Transverse colon (tissue), 4 donors: ENCODE measurements around the gene PKN1. TPM values are rescaled to one million over a fixed set of nuclear protein-coding genes. Genes with fewer than 3 reads are reported as not detected.

ENCODE experiments used
- DNase-seq: peaks from one replicate; pipeline ENCODE4 v3.0.0-alpha.2; 2019
- H3K27ac ChIP-seq, 4 donors: fragments of 200-600 bp; sonication (generic); 2 replicates each; pipeline ENCODE4 v1.5.1; 2016 to 2018; ENCODE audit warnings: inconsistent platforms in 4 of 4
- H3K27me3 ChIP-seq: fragments of 200-600 bp; sonication (generic); 2 replicates; pipeline ENCODE4 v1.5.1; 2017; ENCODE audit warnings: inconsistent platforms
- H3K36me3 ChIP-seq, 4 donors: fragments of 200-600 bp; sonication (generic); 2 replicates each; pipeline ENCODE4 v1.5.1; 2017 to 2019; ENCODE audit warnings: inconsistent platforms in 4 of 4
- H3K4me1 ChIP-seq, 4 donors: fragments of 200-600 bp; sonication (generic); 2 replicates each; pipeline ENCODE4 v1.5.1; 2017 to 2020; ENCODE audit warnings: inconsistent platforms in 4 of 4
- H3K4me3 ChIP-seq, 4 donors: fragments of 200-600 bp; sonication (generic); 1 replicate in 1 of 4; 2 replicates in 3 of 4; pipeline versions ENCODE4 v1.5.1 to v1.6.1; 2017 to 2019; ENCODE audit warnings: inconsistent platforms in 4 of 4
- H3K9me3 ChIP-seq, 2 donors: fragments of 200-600 bp; sonication (generic); 2 replicates each; pipeline ENCODE4 v1.5.1; 2017 to 2019; ENCODE audit warnings: inconsistent platforms in 2 of 2
- CTCF ChIP-seq, 5 experiments: fragments of 200-600 bp in 3 of 5; fragments of 450-650 bp in 2 of 5; sonication (generic) in 3 of 5; IDR thresholded peaks; 1 replicate in 2 of 5; 2 replicates in 3 of 5; pipeline ENCODE4 v1.5.1; 2016 to 2017; ENCODE audit warnings: antibody characterized with exemption in 5 of 5, inconsistent platforms in 3 of 5, mild to moderate bottlenecking in 2 of 5, moderate library complexity in 1 of 5
- EP300 ChIP-seq: sonication (generic); formaldehyde crosslinking; IDR thresholded peaks from one replicate; pipeline ENCODE4 v1.6.1; 2017; ENCODE audit warnings: antibody characterized with exemption, low read depth
- POLR2A ChIP-seq: fragments of 450-650 bp; IDR thresholded peaks from one replicate; pipeline ENCODE4 v1.6.1; 2016; ENCODE audit warnings: antibody characterized with exemption, mild to moderate bottlenecking, moderate library complexity
- POLR2AphosphoS5 ChIP-seq, 3 donors: sonication (generic); formaldehyde crosslinking; IDR thresholded peaks; one replicate each; pipeline ENCODE4 v1.6.1; 2016; ENCODE audit warnings: antibody characterized with exemption in 3 of 3
- WGBS, 2 donors: methylation state at CpG; one replicate each; pipeline ENCODE4 v1.1.5; 2018; ENCODE audit warnings: low coverage in 1 of 2; 5-methylcytosine and 5-hydroxymethylcytosine counted together
- in situ Hi-C, 4 donors: fragments of 200-750 bp; cut with MboI; loops; one replicate each; pipeline versions ENCODE4 v1.15.0 to v1.15.1; 2017; ENCODE audit warnings: low sequenced_read_pairs in 3 of 4, low pct_ligation_motif_present in 1 of 4, low pct_unique_long_range_greater_than_20kb in 1 of 4
- intact Hi-C: fragments of 100-400 bp; cut with DNase I; formaldehyde crosslinking; loops from one replicate; pipeline ENCODE4 v1.15.1; 2023; ENCODE audit warnings: low total_unique reads
- total RNA-seq, 4 donors: library from RNA; depleted of rRNA; stranded (reverse); fragments of >200 nt; gene quantifications; one replicate each; pipeline ENCODE4 v1.1.0, GENCODE V29; 2016

PKN1 gene
- total RNA-seq, 4 donors from 2014 or later: 29.1 to 129 (median 55.0) TPM

- H3K4me1 ChIP-seq: peaks cover 25 to 61% (median 46%) of the 10 kb centered on the region in 4 donors
Measured at GRCh38 chr19:14495672-14496028, 62.5 kb downstream of the PKN1 start.

GRCh38 chr19:14496029-14496833 is 63.1 kb downstream of the PKN1 start, which contains the start of gene GIPC1:
Gene GIPC1 (minus strand): TSS chr19:14496127. CDS start chr19:14482976, 13,151 bp downstream.
- in situ Hi-C loops: no loop called here
- peaks cover 25 to 61% (median 46%) of the 10 kb centered on the region in 4 donors for H3K4me1 ChIP-seq

More at GRCh38 chr19:14495672-14496028, 62.5 kb downstream of the PKN1 start:
- no peak for DNase-seq
- peak overlapping the region; percentile 93 to 96 (median 94) for H3K4me3 ChIP-seq
- intact Hi-C loops: no loop called here
- H3K9me3 ChIP-seq: no peaks in the 10 kb centered on the region
- in situ Hi-C loops: no loop called here
- H3K27me3 ChIP-seq: no peaks in the 10 kb centered on the region
- H3K27ac ChIP-seq: peak overlapping the region; percentile 86 to 94 (median 90)
- 0% methylated on average over 9 of the region's 28 CpGs; no CpG with 5 or more reads in 1 of the 2 donors for WGBS, 2 donors
- H3K36me3 ChIP-seq: peaks cover 0 to 4% (median 0%) of the 10 kb centered on the region in 4 donors
- TF ChIP-seq POLR2AphosphoS5 (IDR thresholded peaks at IDR 0.05): no peak
- no peak for TF ChIP-seq CTCF (IDR thresholded peaks at IDR 0.05)
- TF ChIP-seq EP300: no peak
- TF ChIP-seq POLR2A: no peak

GRCh38 chr19:14496834-14497227 is 63.7 kb downstream of the PKN1 start:
- H3K27ac ChIP-seq: peak overlapping the region; percentile 86 to 94 (median 90)
- WGBS, 2 donors: 17 to 49% methylated on average over 2 to 7 of the region's 7 CpGs
- no peaks in the 10 kb centered on the region for H3K36me3 ChIP-seq
- DNase-seq: no peak
- no peaks in the 10 kb centered on the region for H3K27me3 ChIP-seq
- H3K4me3 ChIP-seq: peak overlapping the region in 2 of 4 donors; percentile 93 to 94
- intact Hi-C loops: no loop called here
- TF ChIP-seq POLR2A (no peak), POLR2AphosphoS5 (IDR thresholded peaks at IDR 0.05) (no peak), CTCF (IDR thresholded peaks at IDR 0.05) (no peak), EP300 (no peak)
- no peaks in the 10 kb centered on the region for H3K9me3 ChIP-seq
- H3K4me1 ChIP-seq: peaks cover 25 to 59% (median 42%) of the 10 kb centered on the region in 4 donors
- in situ Hi-C loops: no loop called here

More at GRCh38 chr19:14496029-14496833, 63.1 kb downstream of the PKN1 start, which contains the start of gene GIPC1:
- no peak for TF ChIP-seq CTCF (IDR thresholded peaks at IDR 0.05)
- TF ChIP-seq POLR2AphosphoS5 (IDR thresholded peaks at IDR 0.05): peak; percentile 51 to 83 (median 77)
- TF ChIP-seq POLR2A: peak; percentile 43
- TF ChIP-seq EP300: peak; percentile 31
- no peaks in the 10 kb centered on the region for H3K9me3 ChIP-seq
- H3K4me3 ChIP-seq: peak within 1 kb of the TSS; percentile 93 to 96 (median 94)
- intact Hi-C loops: no loop called here
- H3K27me3 ChIP-seq: no peaks in the 10 kb centered on the region
- WGBS, 2 donors: 18% methylated on average over 18 of the region's 71 CpGs; no CpG with 5 or more reads in 1 of the 2 donors
- H3K36me3 ChIP-seq: peaks cover 0 to under 1% (median 0%) of the 10 kb centered on the region in 4 donors
- peak within 1 kb of the TSS; percentile 86 to 94 (median 90) for H3K27ac ChIP-seq
- peak; percentile 97 for DNase-seq

DNA sequence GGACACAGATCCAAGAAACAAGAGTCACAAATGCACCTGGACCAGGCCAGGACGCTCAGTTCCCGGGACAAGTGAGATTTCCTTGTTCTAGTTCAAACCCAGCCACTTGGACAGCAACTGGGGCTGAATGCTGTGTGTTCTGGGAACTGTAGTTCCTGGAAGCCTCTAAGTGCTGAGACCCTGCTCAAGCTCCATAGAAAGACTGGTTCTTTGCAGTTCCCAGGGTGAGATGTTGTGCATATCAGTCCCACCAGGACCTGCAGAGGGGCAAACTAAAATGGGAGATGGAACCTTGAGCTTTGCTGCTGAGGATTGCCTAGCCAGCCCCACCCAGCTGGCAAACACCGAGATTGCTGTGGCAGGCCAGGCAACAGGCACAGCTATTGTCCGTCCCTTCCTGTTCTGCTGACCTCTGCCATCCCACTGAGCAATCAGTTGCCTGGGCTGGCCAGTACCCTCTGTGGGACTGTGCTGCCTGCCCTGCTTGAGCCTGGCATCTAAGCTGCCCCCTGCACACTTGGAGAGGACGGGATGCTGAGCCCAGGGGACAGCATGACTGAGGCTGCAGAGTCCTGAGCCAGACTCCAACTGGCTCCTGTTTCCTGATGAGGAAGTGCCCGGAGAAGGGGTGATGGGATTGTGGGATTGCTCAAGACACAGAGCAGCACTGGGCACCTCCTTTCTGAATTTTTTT is 64.3 kb downstream of the PKN1 start:
- H3K9me3 ChIP-seq: no peaks in the 10 kb centered on the region
- 40 to 52% methylated on average over 1 to 6 of the region's 6 CpGs for WGBS, 2 donors
- TF ChIP-seq CTCF (IDR thresholded peaks at IDR 0.05) (no peak), POLR2A (peak; percentile 68), POLR2AphosphoS5 (IDR thresholded peaks at IDR 0.05) (peak; percentile 25 to 67 (median 52)), EP300 (no peak)
- no peaks in the 10 kb centered on the region for H3K36me3 ChIP-seq
- H3K27me3 ChIP-seq: no peaks in the 10 kb centered on the region
- DNase-seq: peak; percentile 77
- peaks cover 25 to 53% (median 38%) of the 10 kb centered on the region in 4 donors for H3K4me1 ChIP-seq
- intact Hi-C loops: no loop called here
- no peak overlapping the region for H3K4me3 ChIP-seq
- H3K27ac ChIP-seq: peak overlapping the region; percentile 86 to 94 (median 90)
- in situ Hi-C loops: no loop called here
